Sigmoid colon (tissue), 7 donors: Measurements from ENCODE around the gene FSTL5. TPM values are rescaled to one million over a fixed set of nuclear protein-coding genes. Genes with fewer than 3 reads are reported as not detected.

ENCODE experiments used
- DNase-seq: peaks from one replicate; pipeline ENCODE4 v3.0.0-alpha.2; 2019
- H3K27ac ChIP-seq, 4 donors: fragments of 200-600 bp; sonication (generic); one replicate each; pipeline ENCODE4 v1.5.1; 2016 to 2019; ENCODE audit warnings: mild to moderate bottlenecking in 1 of 4
- H3K27me3 ChIP-seq, 3 donors: fragments of 200-600 bp; sonication (generic); one replicate each; pipeline ENCODE4 v1.5.1; 2019; ENCODE audit warnings: mild to moderate bottlenecking in 1 of 3
- H3K36me3 ChIP-seq, 4 donors: fragments of 200-600 bp; sonication (generic); one replicate each; pipeline ENCODE4 v1.5.1; 2016 to 2019
- H3K4me1 ChIP-seq, 4 donors: fragments of 200-600 bp; sonication (generic); one replicate each; pipeline ENCODE4 v1.5.1; 2017 to 2019
- H3K4me3 ChIP-seq, 4 donors: fragments of 200-600 bp; sonication (generic); one replicate each; pipeline ENCODE4 v1.5.1; 2017 to 2019; ENCODE audit warnings: mild to moderate bottlenecking in 2 of 4, moderate library complexity in 1 of 4
- H3K9me3 ChIP-seq, 4 donors: fragments of 200-600 bp in 3 of 4; sonication (generic) in 3 of 4; one replicate each; pipeline versions ENCODE4 v1.5.1 to v1.6.1; 2013 to 2019
- EP300 ChIP-seq, 4 donors: sonication (generic); formaldehyde crosslinking; IDR thresholded peaks; one replicate each; pipeline ENCODE4 v1.6.1; 2017; ENCODE audit warnings: antibody characterized with exemption in 4 of 4
- POLR2A ChIP-seq, 2 donors: fragments of 450-650 bp; IDR thresholded peaks; one replicate each; pipeline ENCODE4 v1.6.1; 2016; ENCODE audit warnings: antibody characterized with exemption in 2 of 2, mild to moderate bottlenecking in 2 of 2, moderate library complexity in 2 of 2
- POLR2AphosphoS5 ChIP-seq, 4 donors: sonication (generic); formaldehyde crosslinking; IDR thresholded peaks; one replicate each; pipeline ENCODE4 v1.6.1; 2017; ENCODE audit warnings: antibody characterized with exemption in 4 of 4
- WGBS, 2 donors: extraction: QIAGEN DNeasy Blood & Tissue Kit; methylation state at CpG; one replicate each; pipeline ENCODE4 v1.1.7; 2013; 5-methylcytosine and 5-hydroxymethylcytosine counted together
- intact Hi-C: fragments of 100-400 bp; cut with DNase I; formaldehyde crosslinking; loops from one replicate; pipeline ENCODE4 v1.15.1; 2023
- polyA plus RNA-seq, 3 donors: library from polyadenylated mRNA; stranded (reverse); fragments of 200-250 nt; gene quantifications; one replicate each; pipeline ENCODE4 v1.2.3, GENCODE V29; 2013
- total RNA-seq, 4 donors: library from RNA; depleted of rRNA; stranded (reverse); fragments of >200 nt; gene quantifications; one replicate each; pipeline ENCODE4 v1.1.0, GENCODE V29; 2016
- TF ChIP-seq, protein P1 (sequence below), 4 experiments: fragments of 450-650 bp in 3 of 4; fragments of 200-600 bp in 1 of 4; IDR thresholded peaks; one replicate each; pipeline ENCODE4 v1.5.1; 2016 to 2019; ENCODE audit warnings: antibody characterized with exemption in 4 of 4, mild to moderate bottlenecking in 3 of 4, moderate library complexity in 2 of 4
- donor health status: healthy with polysubstance abuse.
- donor health status: Bipolar disorder and iron deficiency.
- donor health status: healthy.

FSTL5 gene
- total and polyA plus RNA-seq, 7 donors: 0.42 to 1.8 (median 0.82) TPM; not detected in 2

DNA sequence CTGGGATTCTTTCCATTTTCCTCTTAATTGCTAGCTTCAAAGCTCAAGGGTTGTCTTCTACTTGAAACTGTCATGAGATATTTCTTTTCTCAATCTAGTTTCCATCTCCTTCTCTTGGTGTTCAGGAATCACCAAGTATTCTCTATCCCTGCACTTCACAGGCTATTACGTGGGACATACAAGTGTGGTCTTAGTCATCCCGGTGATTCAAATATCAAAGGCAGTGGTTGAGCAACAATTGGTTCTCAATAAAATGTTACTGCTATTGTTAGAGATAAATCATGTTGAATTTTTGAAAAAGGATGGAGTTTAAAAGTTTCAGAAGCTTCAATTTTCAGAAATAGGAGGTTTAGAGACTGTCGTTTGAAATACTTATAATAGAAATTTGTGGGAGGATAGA lies 812.9 kb downstream of the FSTL5 start:
- Histone ChIP-seq H3K27ac (no peak overlapping the region), H3K4me3 (no peak overlapping the region), H3K27me3 (no peaks in the 10 kb centered on the region), H3K36me3 (no peaks in the 10 kb centered on the region), H3K4me1 (no peaks in the 10 kb centered on the region), H3K9me3 (peaks cover 0 to 2% (median 0%) of the 10 kb centered on the region in 4 donors)
- TF ChIP-seq, protein P1, sequence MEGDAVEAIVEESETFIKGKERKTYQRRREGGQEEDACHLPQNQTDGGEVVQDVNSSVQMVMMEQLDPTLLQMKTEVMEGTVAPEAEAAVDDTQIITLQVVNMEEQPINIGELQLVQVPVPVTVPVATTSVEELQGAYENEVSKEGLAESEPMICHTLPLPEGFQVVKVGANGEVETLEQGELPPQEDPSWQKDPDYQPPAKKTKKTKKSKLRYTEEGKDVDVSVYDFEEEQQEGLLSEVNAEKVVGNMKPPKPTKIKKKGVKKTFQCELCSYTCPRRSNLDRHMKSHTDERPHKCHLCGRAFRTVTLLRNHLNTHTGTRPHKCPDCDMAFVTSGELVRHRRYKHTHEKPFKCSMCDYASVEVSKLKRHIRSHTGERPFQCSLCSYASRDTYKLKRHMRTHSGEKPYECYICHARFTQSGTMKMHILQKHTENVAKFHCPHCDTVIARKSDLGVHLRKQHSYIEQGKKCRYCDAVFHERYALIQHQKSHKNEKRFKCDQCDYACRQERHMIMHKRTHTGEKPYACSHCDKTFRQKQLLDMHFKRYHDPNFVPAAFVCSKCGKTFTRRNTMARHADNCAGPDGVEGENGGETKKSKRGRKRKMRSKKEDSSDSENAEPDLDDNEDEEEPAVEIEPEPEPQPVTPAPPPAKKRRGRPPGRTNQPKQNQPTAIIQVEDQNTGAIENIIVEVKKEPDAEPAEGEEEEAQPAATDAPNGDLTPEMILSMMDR (IDR thresholded peaks at IDR 0.05): no peak
- TF ChIP-seq POLR2A (IDR thresholded peaks at IDR 0.05) (no peak), EP300 (IDR thresholded peaks at IDR 0.05) (no peak), POLR2AphosphoS5 (IDR thresholded peaks at IDR 0.05) (no peak)
- intact Hi-C loops: no loop called here
- DNase-seq: no peak
- 81 to 90% methylated on average over 3 of the region's 3 CpGs for WGBS, 2 donors

DNA sequence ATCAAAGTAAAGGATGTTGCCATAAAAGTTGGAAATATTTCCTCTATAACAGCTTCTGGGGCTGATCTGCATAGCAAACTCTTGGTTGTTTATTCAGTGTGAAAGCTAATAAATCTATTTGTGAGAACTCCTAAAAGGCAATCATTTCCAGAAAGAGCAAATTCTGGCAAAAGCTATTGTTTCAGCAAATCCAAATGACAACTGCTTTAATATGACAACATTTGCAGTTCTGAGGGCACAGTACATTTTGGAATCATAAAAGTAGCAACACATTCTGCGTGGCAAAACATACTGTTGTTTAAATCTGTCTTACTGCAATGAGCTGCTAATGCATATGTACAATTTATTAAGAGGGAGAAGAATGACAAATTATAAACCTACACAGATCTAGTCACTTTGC lies 818.1 kb downstream of the FSTL5 start:
- Histone ChIP-seq H3K4me3 (no peak overlapping the region), H3K27me3 (no peaks in the 10 kb centered on the region), H3K36me3 (no peaks in the 10 kb centered on the region), H3K9me3 (peaks cover 0 to 2% (median 0%) of the 10 kb centered on the region in 4 donors), H3K4me1 (no peaks in the 10 kb centered on the region), H3K27ac (no peak overlapping the region)
- 43 to 55% methylated on average over 1 of the region's 1 CpG for WGBS, 2 donors
- no peak for DNase-seq
- intact Hi-C loops: no loop called here
- TF ChIP-seq POLR2AphosphoS5 (IDR thresholded peaks at IDR 0.05): no peak
- TF ChIP-seq POLR2A (IDR thresholded peaks at IDR 0.05): no peak
- TF ChIP-seq, protein P1 (IDR thresholded peaks at IDR 0.05): no peak
- TF ChIP-seq EP300 (IDR thresholded peaks at IDR 0.05): no peak

DNA sequence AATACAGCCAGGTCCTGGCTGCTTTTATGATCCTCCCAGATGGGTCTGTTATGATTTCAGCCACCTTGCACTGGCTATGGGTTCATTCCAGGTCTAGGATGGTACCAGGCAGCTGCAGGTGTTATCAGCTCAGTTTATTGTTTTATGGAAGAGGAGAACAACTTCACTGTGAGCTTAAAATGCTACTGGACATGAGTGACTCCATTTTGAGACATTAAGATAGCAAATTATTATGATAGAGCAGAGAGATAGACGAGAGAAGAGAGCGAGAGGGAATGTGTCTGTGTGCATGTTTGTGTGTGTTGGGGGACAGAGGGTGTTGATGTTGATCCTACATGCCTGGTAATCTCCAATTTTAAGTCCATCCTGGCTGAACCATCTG lies 820.2 kb downstream of the FSTL5 start:
- H3K4me1 ChIP-seq: no peaks in the 10 kb centered on the region
- no peak for TF ChIP-seq EP300 (IDR thresholded peaks at IDR 0.05)
- no peak for TF ChIP-seq POLR2A (IDR thresholded peaks at IDR 0.05)
- TF ChIP-seq POLR2AphosphoS5 (IDR thresholded peaks at IDR 0.05): no peak
- TF ChIP-seq, protein P1 (IDR thresholded peaks at IDR 0.05): no peak
- H3K9me3 ChIP-seq: peaks cover 0 to 2% (median 0%) of the 10 kb centered on the region in 4 donors
- H3K27ac ChIP-seq: no peak overlapping the region
- 21 to 69% methylated on average over 2 of the region's 2 CpGs for WGBS, 2 donors
- H3K27me3 ChIP-seq: no peaks in the 10 kb centered on the region
- DNase-seq: no peak
- H3K4me3 ChIP-seq: no peak overlapping the region
- intact Hi-C loops: no loop called here
- no peaks in the 10 kb centered on the region for H3K36me3 ChIP-seq

DNA sequence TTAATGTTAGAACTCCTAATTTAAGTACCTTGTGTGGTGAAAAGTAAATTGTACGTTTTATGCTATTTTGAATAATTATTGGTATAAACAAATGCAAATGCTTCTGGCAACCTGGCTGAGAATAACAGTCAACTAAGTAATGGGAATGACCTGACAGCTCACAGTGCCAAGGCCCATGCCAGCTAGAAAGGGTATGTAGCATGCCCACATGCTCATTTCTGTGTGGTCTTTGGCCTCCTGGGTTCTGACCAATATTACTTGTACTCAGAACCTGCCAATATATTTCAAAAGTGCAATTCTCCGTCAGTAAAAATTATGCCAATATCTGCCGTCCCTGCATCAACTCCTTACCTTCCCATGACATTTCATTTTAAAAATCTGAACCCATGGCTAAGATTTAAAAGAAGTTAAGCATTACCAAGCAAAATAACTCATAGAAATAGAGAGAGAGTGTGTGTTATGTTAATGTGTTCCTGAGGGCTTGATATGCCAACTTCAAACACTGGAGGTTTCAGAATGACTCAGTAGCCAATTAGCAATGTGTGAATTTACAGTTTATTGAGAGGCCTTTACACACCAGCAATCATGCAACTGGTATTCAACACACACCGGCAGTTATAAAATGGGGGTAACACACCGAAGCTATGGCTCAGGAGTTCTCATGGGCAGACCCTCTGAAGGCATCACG lies 820.8 kb downstream of the FSTL5 start:
- intact Hi-C loops: no loop called here
- no peak overlapping the region for H3K4me3 ChIP-seq
- H3K27ac ChIP-seq: no peak overlapping the region
- WGBS, 2 donors: 48 to 75% methylated on average over 6 of the region's 6 CpGs
- DNase-seq: no peak
- TF ChIP-seq, protein P1 (IDR thresholded peaks at IDR 0.05): no peak
- no peak for TF ChIP-seq EP300 (IDR thresholded peaks at IDR 0.05)
- TF ChIP-seq POLR2AphosphoS5 (IDR thresholded peaks at IDR 0.05): no peak
- TF ChIP-seq POLR2A (IDR thresholded peaks at IDR 0.05): no peak
- no peaks in the 10 kb centered on the region for H3K36me3 ChIP-seq
- no peaks in the 10 kb centered on the region for H3K27me3 ChIP-seq
- no peaks in the 10 kb centered on the region for H3K9me3 ChIP-seq
- H3K4me1 ChIP-seq: no peaks in the 10 kb centered on the region

DNA sequence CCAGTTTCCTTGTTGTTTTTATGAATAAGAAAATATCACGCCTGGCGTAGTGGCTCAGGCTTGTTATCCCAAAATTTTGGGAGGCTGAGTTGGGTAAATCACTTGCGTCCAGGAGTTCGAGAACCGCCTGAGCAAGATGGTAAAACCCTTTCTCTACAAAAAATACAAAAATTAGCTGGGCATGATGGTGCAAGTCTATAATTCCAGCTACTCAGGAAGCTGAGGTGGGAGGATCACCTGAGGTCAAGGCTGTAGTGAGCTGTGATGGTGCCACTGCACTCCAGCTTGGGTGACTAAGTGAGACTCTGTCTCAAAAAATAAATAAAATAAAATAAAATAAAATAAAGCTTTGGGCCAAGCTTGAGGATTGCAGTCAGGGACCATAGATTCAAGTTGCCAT lies 827.2 kb downstream of the FSTL5 start:
- WGBS, 2 donors: 92 to 95% methylated on average over 5 of the region's 5 CpGs
- intact Hi-C loops: no loop called here
- peaks cover 0 to 2% (median 0%) of the 10 kb centered on the region in 4 donors for H3K9me3 ChIP-seq
- no peaks in the 10 kb centered on the region for H3K27me3 ChIP-seq
- DNase-seq: no peak
- no peak for TF ChIP-seq POLR2A (IDR thresholded peaks at IDR 0.05)
- no peak overlapping the region for H3K27ac ChIP-seq
- H3K4me1 ChIP-seq: no peaks in the 10 kb centered on the region
- H3K4me3 ChIP-seq: no peak overlapping the region
- H3K36me3 ChIP-seq: no peaks in the 10 kb centered on the region
